Activated effector memory CD4-positive, alpha-beta T cell treated with Interleukin-2 at 50 U/mL for 16 hours (primary cell): Measurements from ENCODE around the gene REEP1.
"Not testable (repeated sequence)": the region's sequence is repeated elsewhere in the genome, so short reads cannot be mapped to it uniquely, and the experiment has no call there.

Experiments used
- DNase-seq: peaks from one replicate; pipeline ENCODE4 v3.0.0-alpha.2; 2020

The REEP1 gene

GRCh38 chr2:86345783-86346370 is 8.5 kb upstream of the REEP1 start:
- DNase-seq, result not testable (repeated sequence)

- no peak for DNase-seq
Observed at GRCh38 chr2:86344404-86344803, 7.0 kb upstream of the REEP1 start.

- DNase-seq, result no peak
Observed at GRCh38 chr2:86342488-86342887, 5.1 kb upstream of the REEP1 start.

- no peak for DNase-seq
Observed at GRCh38 chr2:86341470-86341869, 4.0 kb upstream of the REEP1 start.

- no peak for DNase-seq
Observed at GRCh38 chr2:86338778-86339295, 1.4 kb upstream of the REEP1 start.

GRCh38 chr2:86336675-86337243 is 667 bp downstream of the REEP1 start:
- no peak for DNase-seq

GRCh38 chr2:86335865-86336674 is 1.4 kb downstream of the REEP1 start:
- no peak for DNase-seq

- DNase-seq, result no peak
Observed at GRCh38 chr2:86333378-86333777, 4.0 kb downstream of the REEP1 start.

GRCh38 chr2:86332654-86333053 is 4.8 kb downstream of the REEP1 start:
- no peak for DNase-seq

GRCh38 chr2:86331384-86331783 is 6.0 kb downstream of the REEP1 start:
- no peak for DNase-seq

- DNase-seq, result no peak
Observed at GRCh38 chr2:86330001-86330400, 7.4 kb downstream of the REEP1 start.

GRCh38 chr2:86323273-86324021 is 14.0 kb downstream of the REEP1 start:
- DNase-seq, result no peak

- DNase-seq, result no peak
Observed at GRCh38 chr2:86319700-86320580, 17.5 kb downstream of the REEP1 start.

GRCh38 chr2:86315084-86315483 is 22.3 kb downstream of the REEP1 start:
- DNase-seq, result no peak

GRCh38 chr2:86314125-86314524 is 23.3 kb downstream of the REEP1 start:
- DNase-seq, result no peak

GRCh38 chr2:86313341-86313740 is 24.1 kb downstream of the REEP1 start:
- DNase-seq, result no peak

GRCh38 chr2:86311879-86312278 is 25.5 kb downstream of the REEP1 start:
- no peak for DNase-seq

- DNase-seq, result no peak
Observed at GRCh38 chr2:86309966-86310365, 27.5 kb downstream of the REEP1 start.

- no peak for DNase-seq
Observed at GRCh38 chr2:86308984-86309695, 28.3 kb downstream of the REEP1 start.

- DNase-seq, result no peak
Observed at GRCh38 chr2:86308356-86308755, 29.1 kb downstream of the REEP1 start.

- DNase-seq, result no peak
Observed at GRCh38 chr2:86307431-86307830, 30.0 kb downstream of the REEP1 start.

GRCh38 chr2:86305915-86306254 is 31.5 kb downstream of the REEP1 start:
- DNase-seq, result no peak
